A549 (cell line): ENCODE results near the gene CITED2. TPM values are rescaled to one million over a fixed set of nuclear protein-coding genes. Genes with fewer than 3 reads are reported as not detected.

Experiments
- ATAC-seq, 2 experiments: fragments of 200-7000 bp in 1 of 2; fragments of >200 bp in 1 of 2; cut with Nextera tagmentation in 1 of 2; cut with Tn5 transposase in 1 of 2; 3 replicates each; pipeline versions ENCODE4 v1.8.0 to v1.9.1; 2018 to 2020; ENCODE audit warnings: mild to moderate bottlenecking in 1 of 2, moderate library complexity in 1 of 2
- CTCF ChIA-PET: fragments of 300-600 bp; sonication (Branson Sonifier 250); formaldehyde crosslinking; extraction: SDS; loops from one replicate; lab custom pipeline; 2021; ENCODE audit warnings: antibody characterized with exemption, inconsistent platforms; lab: Yijun Ruan, JAX
- POLR2A ChIA-PET: fragments of 350-600 bp; formaldehyde crosslinking; extraction: SDS; loops from one replicate; lab custom pipeline; 2021; ENCODE audit warnings: antibody characterized with exemption, inconsistent platforms; lab: Yijun Ruan, JAX
- DNase-seq, 2 experiments: peaks; one replicate each; pipeline versions ENCODE4 v3.0.0 to v3.0.0-alpha.2; 2011 to 2016; ENCODE audit warnings: low read depth in 1 of 2, low spot score in 1 of 2
- FAIRE-seq: peaks from 2 replicates; lab custom pipeline; 2011; peaks lifted over from hg19 to GRCh38; lab: Jason Lieb, UNC
- H3K27ac ChIP-seq, 2 experiments: fragments of >200 bp; sonication (Bioruptor Twin); formaldehyde crosslinking; 3 replicates each; pipeline ENCODE4 v1.5.1; 2016 to 2017
- H3K4me1 ChIP-seq: fragments of >200 bp; sonication (Bioruptor Twin); formaldehyde crosslinking; 3 replicates; pipeline ENCODE4 v1.6.1; 2016
- H3K4me2 ChIP-seq: fragments of >200 bp; sonication (Bioruptor Twin); formaldehyde crosslinking; 3 replicates; pipeline ENCODE4 v1.6.1; 2016
- H3K4me3 ChIP-seq: fragments of >200 bp; sonication (Bioruptor Twin); formaldehyde crosslinking; 3 replicates; pipeline ENCODE4 v1.5.1; 2016
- H3K9me3 ChIP-seq: fragments of >200 bp; sonication (Bioruptor Twin); formaldehyde crosslinking; 3 replicates; pipeline ENCODE4 v1.6.1; 2016
- BCL3 ChIP-seq: fragments of >200 bp; sonication (Bioruptor Twin); formaldehyde crosslinking; IDR thresholded peaks from 3 replicates; pipeline ENCODE4 v1.6.1; 2016
- CEBPB ChIP-seq, 2 experiments: fragments of >200 bp in 1 of 2; sonication (Bioruptor Twin) in 1 of 2; formaldehyde crosslinking in 1 of 2; IDR thresholded peaks; 2 replicates each; pipeline ENCODE4 v1.6.1; 2012 to 2016
- CHD2 ChIP-seq: fragments of 150-350 bp; IDR thresholded peaks from 2 replicates; pipeline ENCODE4 v1.6.1; 2014; ENCODE audit warnings: low read length; ENCODE audit not compliant: partially characterized antibody
- CHD4 ChIP-seq: fragments of 200-600 bp; sonication (generic); IDR thresholded peaks from 2 replicates; pipeline ENCODE4 v1.6.1; 2016; ENCODE audit warnings: antibody characterized with exemption, mild to moderate bottlenecking, borderline replicate concordance
- E2F6 ChIP-seq: IDR thresholded peaks from 2 replicates; pipeline ENCODE4 v1.6.1; 2012; ENCODE audit warnings: low read depth, borderline replicate concordance
- EHF ChIP-seq: fragments of 250-450 bp; sonication (Bioruptor Pico); IDR thresholded peaks from 2 replicates; pipeline ENCODE4 v1.5.0; 2020; ENCODE audit warnings: mild to moderate bottlenecking
- EHMT2 ChIP-seq: fragments of 200-600 bp; sonication (generic); IDR thresholded peaks from 2 replicates; pipeline ENCODE4 v1.6.1; 2016; ENCODE audit warnings: antibody characterized with exemption, low read depth, mild to moderate bottlenecking, moderate library complexity
- FOSB ChIP-seq: fragments of 250-450 bp; sonication (Bioruptor Pico); IDR thresholded peaks from 2 replicates; pipeline ENCODE4 v1.5.0; 2020; ENCODE audit warnings: mild to moderate bottlenecking, moderate library complexity
- HMGXB4 ChIP-seq: fragments of 250-450 bp; sonication (Bioruptor Pico); IDR thresholded peaks from 2 replicates; pipeline ENCODE4 v1.5.0; 2021; ENCODE audit warnings: mild to moderate bottlenecking, moderate library complexity, borderline replicate concordance
- HOXA7 ChIP-seq: fragments of 250-450 bp; sonication (Bioruptor Pico); IDR thresholded peaks from 2 replicates; pipeline ENCODE4 v1.5.0; 2020; ENCODE audit warnings: mild to moderate bottlenecking, moderate library complexity
- KDM1A ChIP-seq: fragments of 200-600 bp; sonication (generic); IDR thresholded peaks from 2 replicates; pipeline ENCODE4 v1.6.1; 2016; ENCODE audit warnings: low read depth, mild to moderate bottlenecking
- PHF8 ChIP-seq: fragments of 200-600 bp; sonication (generic); IDR thresholded peaks from 2 replicates; pipeline ENCODE4 v1.6.1; 2016; ENCODE audit warnings: low read depth, mild to moderate bottlenecking, antibody characterized with exemption, moderate library complexity, borderline replicate concordance
- POLR2AphosphoS2 ChIP-seq: conservative IDR thresholded peaks from 2 replicates; pipeline ENCODE4 v1.6.1; 2012; ENCODE audit warnings: low read length, improper control_type of control experiment, inconsistent platforms
- SREBF2 ChIP-seq: fragments of 450-650 bp; IDR thresholded peaks from 2 replicates; pipeline ENCODE4 v1.6.1; 2014; ENCODE audit warnings: mild to moderate bottlenecking, moderate library complexity
- TP53 ChIP-seq: fragments of 250-450 bp; sonication (Bioruptor Pico); IDR thresholded peaks from 2 replicates; pipeline ENCODE4 v1.5.0; 2021; ENCODE audit warnings: mild to moderate bottlenecking, moderate library complexity
- ZC3H11A ChIP-seq: fragments of 450-650 bp; IDR thresholded peaks from 2 replicates; pipeline ENCODE4 v1.6.1; 2014; ENCODE audit warnings: antibody characterized with exemption, mild to moderate bottlenecking
- ZFP36 ChIP-seq: fragments of 450-650 bp; IDR thresholded peaks from 2 replicates; pipeline ENCODE4 v1.6.1; 2014; ENCODE audit warnings: borderline replicate concordance; ENCODE audit not compliant: partially characterized antibody
- ZNF302 ChIP-seq: fragments of 250-450 bp; sonication (Bioruptor Pico); IDR thresholded peaks from 2 replicates; pipeline ENCODE4 v1.9.0; 2021; ENCODE audit warnings: inconsistent platforms, mild to moderate bottlenecking, moderate library complexity
- WGBS: methylation state at CpG from one replicate; pipeline ENCODE4 v1.1.6; 2017; ENCODE audit errors: missing lambda C conversion rate; 5-methylcytosine and 5-hydroxymethylcytosine counted together
- polyA plus RNA-seq, 4 experiments: library from polyadenylated mRNA; depleted of rRNA in 3 of 4; stranded (reverse); fragments of >200 nt; fragmentation: RNase III in 1 of 4; extraction: RNeasy Plus Mini Kit Qiagen cat#74134 plus additional on column Dnase treatment in 1 of 4; gene quantifications; 2 replicates in 3 of 4; 3 replicates in 1 of 4; pipeline ENCODE4 v1.2.3, GENCODE V29; 2011 to 2017
- TF ChIP-seq, protein P1 (sequence below): fragments of 150-350 bp; IDR thresholded peaks from 2 replicates; pipeline ENCODE4 v1.6.1; 2014; ENCODE audit warnings: low read depth, mild to moderate bottlenecking, low read length
- TF ChIP-seq, protein P2 (sequence below): fragments of 200-600 bp; sonication (generic); IDR thresholded peaks from 2 replicates; pipeline ENCODE4 v1.6.1; 2016; ENCODE audit warnings: antibody characterized with exemption, mild to moderate bottlenecking, moderate library complexity

CITED2 gene
- polyA plus RNA-seq, 2 of the 4 experiments (the other 2 are of a cell fraction): 6.4 to 9.3 TPM

GRCh38 chr6:139355777-139356445, 18.5 kb downstream of the CITED2 start:
- Histone ChIP-seq H3K4me3 (no peak overlapping the region), H3K9me3 (no peaks in the 10 kb centered on the region)
- CTCF ChIA-PET: interaction anchor here (0.6 to 1.6 kb wide), 3 partner anchors 9 to 708 kb away, joined by 4 to 7 read pairs (median 4); no protein-coding TSS in a partner anchor
- no peak for FAIRE-seq
- 72% methylated on average over 7 of the region's 7 CpGs for WGBS
- TF ChIP-seq KDM1A: no peak
- no peak for TF ChIP-seq FOSB (CRISPR knock-in tag)
- no peak for TF ChIP-seq POLR2AphosphoS2
- TF ChIP-seq, all 56 proteins: peak for 0
- POLR2A ChIA-PET: no interaction called here
- DNase-seq (no peak), ATAC-seq (no peak)
- Histone ChIP-seq H3K4me2 (no peak overlapping the region), H3K27ac (no peak overlapping the region), H3K4me1 (no peaks in the 10 kb centered on the region)

GRCh38 chr6:139355172-139355571, 19.3 kb downstream of the CITED2 start:
- ATAC-seq: no peak
- Histone ChIP-seq H3K4me2 (no peak overlapping the region), H3K27ac (no peak overlapping the region), H3K9me3 (no peaks in the 10 kb centered on the region), H3K4me1 (no peaks in the 10 kb centered on the region), H3K4me3 (no peak overlapping the region)
- POLR2A ChIA-PET: no interaction called here
- 79% methylated on average over 2 of the region's 2 CpGs for WGBS
- TF ChIP-seq PHF8 (no peak), HMGXB4 (CRISPR knock-in tag) (no peak), TP53 (CRISPR knock-in tag) (no peak), KDM1A (no peak)
- CTCF ChIA-PET: interaction anchor here (0.9 to 1.6 kb wide), 2 partner anchors 10 to 534 kb away, joined by 3 to 7 read pairs; no protein-coding TSS in a partner anchor
- no peak for DNase-seq
- no peak for FAIRE-seq

GRCh38 chr6:139354189-139354588, 20.3 kb downstream of the CITED2 start:
- POLR2A ChIA-PET: no interaction called here
- H3K9me3 ChIP-seq: no peaks in the 10 kb centered on the region
- DNase-seq (no peak), FAIRE-seq (no peak), ATAC-seq (no peak)
- H3K4me3 ChIP-seq: no peak overlapping the region
- no peak overlapping the region for H3K4me2 ChIP-seq
- TF ChIP-seq HOXA7 (CRISPR knock-in tag) (no peak), BCL3 (no peak), CEBPB (IDR thresholded peaks at IDR 0.05) (no peak), CHD4 (no peak), PHF8 (no peak), CHD2 (no peak), ZNF302 (no peak), E2F6 (no peak), EHF (CRISPR knock-in tag) (no peak), HMGXB4 (CRISPR knock-in tag) (no peak), ZC3H11A (no peak), ZFP36 (no peak), FOSB (CRISPR knock-in tag) (no peak), EHMT2 (no peak), SREBF2 (no peak)
- TF ChIP-seq, protein P1, sequence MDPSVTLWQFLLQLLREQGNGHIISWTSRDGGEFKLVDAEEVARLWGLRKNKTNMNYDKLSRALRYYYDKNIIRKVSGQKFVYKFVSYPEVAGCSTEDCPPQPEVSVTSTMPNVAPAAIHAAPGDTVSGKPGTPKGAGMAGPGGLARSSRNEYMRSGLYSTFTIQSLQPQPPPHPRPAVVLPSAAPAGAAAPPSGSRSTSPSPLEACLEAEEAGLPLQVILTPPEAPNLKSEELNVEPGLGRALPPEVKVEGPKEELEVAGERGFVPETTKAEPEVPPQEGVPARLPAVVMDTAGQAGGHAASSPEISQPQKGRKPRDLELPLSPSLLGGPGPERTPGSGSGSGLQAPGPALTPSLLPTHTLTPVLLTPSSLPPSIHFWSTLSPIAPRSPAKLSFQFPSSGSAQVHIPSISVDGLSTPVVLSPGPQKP: no peak
- TF ChIP-seq, protein P2, sequence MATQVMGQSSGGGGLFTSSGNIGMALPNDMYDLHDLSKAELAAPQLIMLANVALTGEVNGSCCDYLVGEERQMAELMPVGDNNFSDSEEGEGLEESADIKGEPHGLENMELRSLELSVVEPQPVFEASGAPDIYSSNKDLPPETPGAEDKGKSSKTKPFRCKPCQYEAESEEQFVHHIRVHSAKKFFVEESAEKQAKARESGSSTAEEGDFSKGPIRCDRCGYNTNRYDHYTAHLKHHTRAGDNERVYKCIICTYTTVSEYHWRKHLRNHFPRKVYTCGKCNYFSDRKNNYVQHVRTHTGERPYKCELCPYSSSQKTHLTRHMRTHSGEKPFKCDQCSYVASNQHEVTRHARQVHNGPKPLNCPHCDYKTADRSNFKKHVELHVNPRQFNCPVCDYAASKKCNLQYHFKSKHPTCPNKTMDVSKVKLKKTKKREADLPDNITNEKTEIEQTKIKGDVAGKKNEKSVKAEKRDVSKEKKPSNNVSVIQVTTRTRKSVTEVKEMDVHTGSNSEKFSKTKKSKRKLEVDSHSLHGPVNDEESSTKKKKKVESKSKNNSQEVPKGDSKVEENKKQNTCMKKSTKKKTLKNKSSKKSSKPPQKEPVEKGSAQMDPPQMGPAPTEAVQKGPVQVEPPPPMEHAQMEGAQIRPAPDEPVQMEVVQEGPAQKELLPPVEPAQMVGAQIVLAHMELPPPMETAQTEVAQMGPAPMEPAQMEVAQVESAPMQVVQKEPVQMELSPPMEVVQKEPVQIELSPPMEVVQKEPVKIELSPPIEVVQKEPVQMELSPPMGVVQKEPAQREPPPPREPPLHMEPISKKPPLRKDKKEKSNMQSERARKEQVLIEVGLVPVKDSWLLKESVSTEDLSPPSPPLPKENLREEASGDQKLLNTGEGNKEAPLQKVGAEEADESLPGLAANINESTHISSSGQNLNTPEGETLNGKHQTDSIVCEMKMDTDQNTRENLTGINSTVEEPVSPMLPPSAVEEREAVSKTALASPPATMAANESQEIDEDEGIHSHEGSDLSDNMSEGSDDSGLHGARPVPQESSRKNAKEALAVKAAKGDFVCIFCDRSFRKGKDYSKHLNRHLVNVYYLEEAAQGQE: no peak
- CTCF ChIA-PET: interaction anchor here (1.6 kb wide), 2 partner anchors 10 to 11 kb away, joined by 4 to 7 read pairs; no protein-coding TSS in a partner anchor
- WGBS: 49% methylated on average over 4 of the region's 4 CpGs
- H3K4me1 ChIP-seq: no peaks in the 10 kb centered on the region
- no peak overlapping the region for H3K27ac ChIP-seq
